Vagina (tissue), 2 donors: ENCODE data around the gene ATXN1.

ENCODE experiments used
- POLR2AphosphoS5 ChIP-seq, 2 donors: sonication (generic); formaldehyde crosslinking; IDR thresholded peaks; one replicate each; pipeline ENCODE4 v1.9.0; 2017; ENCODE audit warnings: antibody characterized with exemption in 2 of 2, mild to moderate bottlenecking in 2 of 2, low read depth in 1 of 2; ENCODE audit not compliant: insufficient read depth in 1 of 2
- TF ChIP-seq, protein P1 (sequence below), 3 experiments: fragments of 450-650 bp in 2 of 3; fragments of 200-600 bp in 1 of 3; sonication (generic) in 1 of 3; IDR thresholded peaks; one replicate each; pipeline ENCODE4 v1.5.1; 2017 to 2019; ENCODE audit warnings: antibody characterized with exemption in 3 of 3, mild to moderate bottlenecking in 2 of 3, moderate library complexity in 2 of 3

DNA sequence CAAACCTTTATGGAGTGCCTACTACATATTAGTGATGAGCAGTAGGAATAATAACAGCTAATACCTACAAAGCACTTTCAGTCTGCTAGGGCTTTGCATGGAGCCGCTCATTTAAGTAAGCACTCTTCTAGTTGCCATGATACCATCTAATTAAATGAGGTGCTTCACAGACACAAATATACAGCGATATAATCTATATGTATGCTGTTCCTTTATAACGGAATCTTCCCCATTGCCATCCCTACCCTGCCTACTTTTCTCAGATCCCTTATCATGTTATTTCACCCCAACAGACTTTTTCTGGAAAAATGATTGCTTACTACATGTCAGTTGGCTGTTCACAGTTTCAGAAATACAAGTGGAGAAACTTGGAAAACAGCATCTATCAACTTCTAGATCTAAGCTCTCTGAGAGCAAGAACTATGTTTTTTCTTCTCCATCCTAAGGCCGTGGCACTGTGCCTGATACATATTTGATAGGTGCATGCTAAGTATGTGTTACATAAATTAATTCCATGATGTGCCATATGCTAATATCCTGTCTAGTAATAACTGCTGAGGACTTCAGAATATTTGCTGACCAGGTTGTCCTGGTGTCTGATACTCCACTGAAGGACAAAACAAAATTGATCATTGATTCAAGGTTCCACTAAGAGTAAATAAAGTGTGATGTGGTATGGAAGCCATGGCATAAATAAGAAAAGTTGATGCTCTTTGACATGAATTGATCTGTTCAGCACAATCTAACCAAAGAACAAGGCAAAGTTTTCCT is 398.3 kb downstream of the ATXN1 start:
- TF ChIP-seq, protein P1, sequence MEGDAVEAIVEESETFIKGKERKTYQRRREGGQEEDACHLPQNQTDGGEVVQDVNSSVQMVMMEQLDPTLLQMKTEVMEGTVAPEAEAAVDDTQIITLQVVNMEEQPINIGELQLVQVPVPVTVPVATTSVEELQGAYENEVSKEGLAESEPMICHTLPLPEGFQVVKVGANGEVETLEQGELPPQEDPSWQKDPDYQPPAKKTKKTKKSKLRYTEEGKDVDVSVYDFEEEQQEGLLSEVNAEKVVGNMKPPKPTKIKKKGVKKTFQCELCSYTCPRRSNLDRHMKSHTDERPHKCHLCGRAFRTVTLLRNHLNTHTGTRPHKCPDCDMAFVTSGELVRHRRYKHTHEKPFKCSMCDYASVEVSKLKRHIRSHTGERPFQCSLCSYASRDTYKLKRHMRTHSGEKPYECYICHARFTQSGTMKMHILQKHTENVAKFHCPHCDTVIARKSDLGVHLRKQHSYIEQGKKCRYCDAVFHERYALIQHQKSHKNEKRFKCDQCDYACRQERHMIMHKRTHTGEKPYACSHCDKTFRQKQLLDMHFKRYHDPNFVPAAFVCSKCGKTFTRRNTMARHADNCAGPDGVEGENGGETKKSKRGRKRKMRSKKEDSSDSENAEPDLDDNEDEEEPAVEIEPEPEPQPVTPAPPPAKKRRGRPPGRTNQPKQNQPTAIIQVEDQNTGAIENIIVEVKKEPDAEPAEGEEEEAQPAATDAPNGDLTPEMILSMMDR (IDR thresholded peaks at IDR 0.05): no peak
- no peak for TF ChIP-seq POLR2AphosphoS5 (IDR thresholded peaks at IDR 0.05; ENCODE audit: insufficient read depth in 1 of 2, low read depth in 1 of 2)
